Stimulated activated CD8-positive, alpha-beta memory T cell treated with anti-CD3 and anti-CD28 coated beads, Interleukin-2, amount 100 ng/mL, for 1 hour (primary cell): Measurements from ENCODE around the gene MYOD1.

Experiments used
- DNase-seq, 2 donors: peaks; one replicate each; pipeline ENCODE4 v3.0.0-alpha.2; 2020; ENCODE audit warnings: low read depth in 2 of 2

The MYOD1 gene

DNA sequence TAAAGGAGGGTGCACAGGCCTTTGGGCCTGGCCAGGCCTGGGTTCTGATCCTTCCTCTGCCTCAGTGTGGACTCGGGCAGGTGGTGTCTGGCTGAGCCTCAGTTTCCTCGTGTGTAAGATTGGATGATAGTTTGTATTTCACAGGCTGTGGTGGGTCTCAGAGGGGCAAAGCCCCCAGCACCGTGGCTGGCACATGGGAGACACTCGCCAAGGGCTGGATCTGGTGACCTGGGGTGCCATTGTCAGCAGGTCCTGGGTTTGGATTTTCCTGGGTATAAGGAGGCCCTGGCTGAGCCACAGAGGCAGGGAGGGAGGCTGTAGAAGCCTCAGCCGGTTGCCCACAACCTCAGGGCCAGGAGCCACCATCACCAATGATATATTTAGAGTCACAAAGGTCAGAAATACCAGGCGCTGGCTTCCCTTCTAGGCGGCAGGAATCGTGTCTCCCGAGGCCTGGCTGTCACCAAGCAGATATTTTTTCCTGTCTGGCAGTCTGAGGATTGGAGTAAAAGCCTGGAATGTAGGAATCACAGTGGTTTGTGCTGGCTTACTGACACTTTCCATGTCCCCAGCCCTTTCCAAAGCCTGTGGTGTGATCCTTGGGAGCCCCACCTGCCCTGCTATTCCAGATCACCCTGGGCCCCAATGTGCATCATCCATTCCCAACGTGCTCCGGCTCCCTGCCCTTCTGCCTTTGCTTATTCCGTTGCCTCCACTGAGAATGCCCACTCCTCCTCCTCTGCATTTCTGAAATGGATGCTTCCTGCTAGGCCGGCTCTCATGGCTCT is 30.8 kb downstream of the MYOD1 start:
- DNase-seq = no peak

DNA sequence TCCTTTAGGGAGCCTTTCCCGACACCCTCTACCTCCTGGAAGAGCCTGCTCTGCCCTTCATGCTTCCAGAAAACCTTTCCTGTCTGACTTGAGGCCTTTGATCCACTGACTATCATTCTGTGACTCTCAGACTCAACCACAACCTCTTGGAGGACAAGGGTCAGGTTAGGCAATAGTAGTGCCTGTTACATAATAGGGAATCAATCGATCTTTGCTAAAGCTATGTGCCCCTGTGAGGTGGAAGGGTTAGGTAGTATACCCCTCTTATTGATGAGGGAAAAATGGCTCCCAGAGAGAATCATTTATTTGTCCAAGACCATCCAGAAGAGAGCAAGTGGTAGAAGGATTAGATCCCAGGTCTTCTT is 31.4 kb downstream of the MYOD1 start:
- DNase-seq = no peak

DNA sequence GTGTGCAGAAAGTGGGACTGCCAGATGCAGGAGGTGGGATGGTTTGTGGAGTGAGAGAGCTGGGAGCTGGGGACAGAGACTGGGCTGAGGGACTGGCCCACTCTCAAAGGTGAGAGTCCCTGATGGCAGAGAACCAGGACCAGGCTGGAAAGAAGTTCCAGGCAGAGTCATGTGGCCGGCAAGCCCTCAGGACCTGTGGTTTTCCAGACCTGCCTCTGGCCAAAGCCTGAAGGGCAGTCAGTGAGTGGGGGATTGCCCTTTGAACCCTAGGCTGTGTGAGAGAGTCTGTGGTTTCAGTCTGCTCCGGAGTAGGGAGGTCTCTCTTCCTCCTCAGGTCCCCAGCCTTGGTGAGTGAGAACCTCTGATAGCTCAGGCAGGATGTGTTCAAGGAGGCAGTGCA is 32.2 kb downstream of the MYOD1 start:
- DNase-seq = no peak

DNA sequence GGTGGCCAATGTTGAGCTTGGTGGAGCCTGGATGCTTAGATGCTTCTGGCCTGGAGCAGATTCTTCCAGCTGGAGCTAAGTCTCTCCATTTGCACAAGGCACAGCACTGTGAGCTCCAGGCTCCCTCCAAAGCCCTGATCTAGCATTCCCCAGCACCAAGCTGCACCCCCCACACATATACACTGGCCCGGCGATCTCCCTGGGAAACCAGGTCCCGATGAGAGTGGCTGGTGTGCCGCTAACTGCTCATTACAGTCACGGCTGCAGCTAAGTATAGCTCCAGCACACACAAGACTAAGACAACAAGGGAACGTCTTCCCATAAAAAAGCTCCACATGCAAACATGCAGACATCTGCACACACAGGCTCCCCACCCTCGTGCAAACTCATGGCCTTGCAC is 32.8 kb downstream of the MYOD1 start:
- DNase-seq = no peak

DNA sequence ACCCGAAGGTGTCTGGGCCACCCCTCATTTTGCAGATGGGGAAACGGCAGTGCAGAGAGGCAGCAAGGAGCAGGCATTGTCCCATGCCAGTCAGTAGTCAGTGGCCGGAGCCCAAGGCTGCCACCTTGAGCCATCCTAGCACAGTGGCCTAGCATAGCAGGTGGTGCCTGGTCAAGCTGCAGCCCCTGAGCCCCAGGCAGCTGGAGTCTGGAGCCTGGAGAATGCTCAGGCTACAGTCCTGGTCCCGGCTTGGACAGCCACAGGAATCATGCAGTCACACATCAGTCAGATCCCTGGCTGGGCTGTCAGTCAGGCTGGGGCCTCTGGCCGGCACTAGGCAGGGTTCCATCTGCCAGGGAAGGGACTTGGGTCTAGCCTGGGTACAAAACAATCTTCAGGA is 33.8 kb downstream of the MYOD1 start:
- no peak for DNase-seq

DNA sequence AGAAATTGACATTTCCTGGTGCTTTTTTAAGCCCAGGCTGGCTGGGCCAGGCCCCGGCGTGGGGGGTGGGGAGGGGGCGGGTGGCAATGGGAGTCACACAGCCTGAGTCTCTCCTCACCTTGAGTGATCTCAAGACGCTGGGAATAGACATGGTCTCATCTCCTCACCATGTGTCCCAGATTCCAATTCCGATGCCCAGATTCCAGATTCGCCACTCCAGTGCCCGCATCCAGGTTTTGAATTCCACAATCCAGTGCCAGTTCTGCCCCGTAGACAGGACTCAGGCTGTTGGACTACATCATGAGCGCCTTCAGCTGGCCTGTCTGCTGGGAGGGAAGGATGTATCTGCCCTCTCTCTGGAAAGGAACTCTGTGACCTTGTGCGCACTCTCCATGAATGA is 34.3 kb downstream of the MYOD1 start:
- DNase-seq = no peak

DNA sequence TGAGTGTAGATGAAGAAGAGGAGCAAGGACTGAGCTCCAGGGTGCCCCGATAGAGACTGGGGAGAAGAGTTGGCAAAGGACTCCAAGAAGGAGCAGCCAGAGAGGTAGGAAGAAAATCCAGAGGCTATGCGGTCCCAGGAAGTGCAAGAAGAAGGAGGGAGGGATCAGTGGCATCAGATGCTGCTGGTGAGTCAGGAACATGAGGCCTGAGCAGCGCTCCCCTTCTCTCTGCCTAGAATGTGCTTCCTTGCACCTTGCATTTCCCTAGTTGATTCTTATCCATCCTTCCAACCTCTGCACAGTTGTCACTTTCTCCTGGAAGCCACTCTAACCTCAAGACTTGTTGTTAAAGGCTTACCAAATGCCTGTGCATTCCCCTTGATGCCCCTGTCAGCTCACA is 36.5 kb downstream of the MYOD1 start:
- DNase-seq = no peak

DNA sequence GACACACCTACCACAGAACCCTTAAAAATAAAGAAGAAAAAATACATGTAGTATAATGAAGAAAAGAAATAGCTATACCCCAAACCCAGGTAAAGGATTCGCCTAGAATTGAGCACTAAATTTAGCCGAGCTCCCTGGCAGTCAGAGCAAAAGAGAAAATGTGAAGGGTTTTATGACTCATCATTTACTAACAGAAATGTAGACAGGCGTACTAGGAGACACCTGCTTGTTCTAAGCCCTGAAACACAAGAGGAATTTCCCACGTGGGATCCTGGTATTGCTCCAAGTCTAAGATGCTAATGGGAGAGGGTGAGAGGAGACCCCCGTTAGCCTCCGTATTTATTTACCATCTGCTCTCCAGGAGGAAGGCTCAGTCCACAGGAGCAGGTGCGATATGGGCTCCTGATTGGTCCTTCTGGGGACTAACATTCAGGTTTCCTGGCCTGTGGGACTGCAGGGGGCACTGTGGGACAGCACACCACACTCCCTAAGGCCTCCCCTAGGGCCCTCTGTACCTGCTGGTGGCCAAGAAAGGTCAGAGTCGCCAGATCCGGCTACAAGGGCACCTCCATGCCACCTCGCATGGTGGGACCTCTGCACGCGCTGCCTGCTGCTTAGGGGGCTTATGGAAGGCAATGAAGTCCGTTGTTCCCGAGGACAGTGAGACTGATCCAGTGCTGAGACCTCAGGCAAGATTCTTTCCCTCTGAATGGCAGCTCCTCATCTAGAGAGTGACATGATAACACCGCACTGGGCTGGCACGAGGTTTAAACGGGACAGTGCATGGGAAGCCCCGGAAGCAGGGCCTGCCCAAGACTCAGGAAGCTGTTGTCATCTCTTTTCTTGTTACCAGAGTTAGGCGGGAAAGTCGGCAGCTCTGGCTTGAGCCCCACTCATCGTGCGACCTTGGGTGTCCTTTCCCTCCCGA is 41.0 kb downstream of the MYOD1 start:
- no peak for DNase-seq

DNA sequence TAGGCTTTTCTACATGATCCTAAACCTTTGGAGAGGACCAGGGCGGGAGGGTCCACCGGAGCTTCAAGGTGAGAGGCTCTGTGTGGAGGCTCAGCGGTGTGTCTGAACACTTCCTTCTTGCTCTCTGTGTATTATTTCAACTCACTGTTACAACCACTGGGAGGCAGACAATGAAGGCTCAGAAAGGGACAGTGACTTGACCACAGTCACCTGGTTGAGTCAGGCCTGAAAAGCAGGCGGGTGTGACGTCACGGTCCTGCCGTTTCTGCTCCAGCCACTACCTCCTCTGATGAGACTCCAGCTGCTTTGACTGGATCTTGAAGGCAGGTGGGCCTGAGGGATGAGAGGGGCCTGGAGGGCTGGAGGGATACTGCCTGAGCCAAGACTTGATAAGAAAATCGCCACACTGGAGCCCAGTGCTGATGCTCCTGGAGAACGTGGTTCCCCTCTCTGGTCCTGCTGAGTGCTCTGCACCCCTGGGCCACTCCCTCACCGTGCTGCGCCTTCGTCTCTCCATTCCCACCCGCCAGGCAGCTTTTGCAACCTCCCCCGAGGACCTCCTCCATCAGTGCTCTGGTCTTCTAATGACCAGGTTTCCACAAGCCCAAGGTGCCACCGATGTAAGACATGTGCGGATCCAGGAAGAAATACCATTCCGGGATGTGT is 43.1 kb downstream of the MYOD1 start:
- DNase-seq = no peak

DNA sequence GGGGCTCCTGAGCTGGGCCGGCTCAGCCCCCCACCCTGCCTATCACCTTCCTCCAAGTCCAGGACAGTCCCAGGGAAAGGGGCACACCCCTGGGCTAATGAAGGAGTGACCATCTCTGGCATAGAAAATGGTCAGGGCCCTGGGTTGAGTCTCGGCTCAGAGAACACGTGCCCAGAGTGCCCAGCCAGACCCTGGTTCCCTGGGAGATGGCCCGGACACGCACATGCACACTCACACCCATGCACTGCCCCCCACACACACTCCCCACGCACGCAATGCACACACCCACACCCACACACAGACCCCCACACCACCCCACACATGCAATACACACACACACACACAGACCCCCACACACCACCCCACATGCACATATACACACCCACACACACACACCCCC is 43.9 kb downstream of the MYOD1 start:
- DNase-seq = no peak

DNA sequence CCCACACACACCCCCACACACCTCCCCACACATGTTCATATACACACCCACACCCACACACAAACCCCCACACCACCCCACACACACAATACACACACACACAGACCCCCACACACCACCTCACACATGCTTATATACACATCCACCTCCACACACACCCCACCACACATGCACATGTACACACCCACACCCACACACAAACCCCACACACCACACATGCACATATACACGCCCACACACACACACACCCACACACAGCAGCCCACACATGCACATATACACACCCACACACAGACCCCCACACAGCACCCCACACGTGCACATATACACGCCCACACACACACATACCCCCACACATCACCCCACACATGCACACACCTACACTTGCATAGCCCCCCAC is 44.3 kb downstream of the MYOD1 start:
- no peak for DNase-seq

DNA sequence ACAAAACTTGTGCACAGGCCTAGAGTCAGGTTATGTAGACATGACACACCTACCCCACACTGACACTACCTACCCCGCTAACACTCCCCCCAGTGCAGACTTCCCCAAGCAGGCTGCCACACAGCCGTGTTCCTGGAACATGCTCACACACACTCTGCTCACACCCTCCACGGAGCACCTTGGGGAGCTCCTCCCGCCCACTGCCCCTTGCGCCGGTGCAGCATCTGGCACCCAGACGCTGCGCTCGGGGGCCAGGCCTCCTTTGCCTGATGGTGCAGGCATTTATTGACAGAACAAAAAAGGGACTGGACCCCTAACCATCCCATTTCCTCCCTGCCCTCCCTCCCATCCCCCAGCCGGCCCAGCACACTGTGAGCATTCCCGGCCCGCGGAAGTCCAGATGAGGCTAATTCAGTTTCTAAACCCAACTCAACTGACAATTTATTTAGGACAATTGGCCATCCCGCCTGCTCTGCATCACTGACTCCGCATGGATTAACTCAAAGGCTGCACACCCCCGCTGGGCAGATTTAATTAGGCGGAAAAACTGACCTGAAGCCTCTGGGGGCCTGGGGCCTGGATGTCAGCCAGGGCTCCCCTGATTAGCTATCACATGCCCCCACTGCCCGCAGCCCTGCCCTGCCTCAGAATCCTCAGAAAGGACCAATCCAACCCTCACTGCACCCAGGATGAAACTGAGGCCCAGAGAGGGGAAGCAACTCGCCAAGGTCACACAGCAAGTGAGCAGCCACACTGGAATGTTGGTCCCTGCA is 45.3 kb downstream of the MYOD1 start:
- no peak for DNase-seq

DNA sequence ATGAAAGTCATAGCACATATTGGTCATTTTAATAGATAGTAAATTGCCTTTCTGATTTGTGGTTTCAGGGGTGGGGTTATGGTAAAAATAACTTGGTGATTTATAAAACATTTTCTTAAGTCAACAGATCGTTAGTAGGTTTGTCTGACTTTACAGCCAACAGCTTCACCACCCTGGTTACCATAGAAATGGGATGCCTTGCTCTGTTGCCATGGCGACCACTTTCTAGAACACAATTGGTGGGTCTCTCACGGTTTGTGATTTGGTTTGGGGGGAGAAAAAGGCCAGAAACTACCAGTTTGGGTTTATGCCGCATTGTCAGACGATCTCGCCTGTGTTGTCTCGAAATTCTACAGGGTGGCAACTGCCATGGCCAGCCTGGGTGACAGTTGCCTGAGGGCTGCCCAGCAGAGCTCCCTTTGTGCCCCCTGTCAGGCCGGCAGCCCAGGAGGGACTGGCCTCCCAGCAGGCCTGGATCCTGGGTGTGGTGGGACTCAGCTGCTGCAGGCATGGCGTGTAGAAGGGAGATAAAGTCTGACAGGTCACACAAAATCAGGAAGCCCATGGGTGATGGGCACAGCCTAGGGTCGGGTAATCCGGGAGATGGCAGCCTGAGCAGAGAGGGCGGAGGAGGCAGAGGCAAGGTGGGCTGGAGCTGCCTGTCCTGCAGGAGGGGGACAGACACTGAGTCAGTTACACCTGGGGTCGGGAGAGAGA is 46.1 kb downstream of the MYOD1 start:
- no peak for DNase-seq

DNA sequence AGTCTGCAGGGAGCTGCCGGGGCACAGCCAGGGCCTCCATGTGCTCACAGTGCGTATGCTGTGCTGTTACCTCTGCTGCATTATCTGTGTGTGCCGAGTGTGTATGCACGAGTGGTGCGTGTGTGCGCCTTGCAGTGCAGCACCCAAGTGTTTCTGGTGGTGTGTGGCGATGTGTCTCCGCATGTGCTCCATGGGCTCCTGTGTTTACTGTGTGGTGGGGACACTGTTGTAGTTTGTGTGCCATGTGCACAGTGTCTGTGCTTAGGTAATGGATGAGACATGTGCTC is 46.6 kb downstream of the MYOD1 start:
- no peak for DNase-seq

DNA sequence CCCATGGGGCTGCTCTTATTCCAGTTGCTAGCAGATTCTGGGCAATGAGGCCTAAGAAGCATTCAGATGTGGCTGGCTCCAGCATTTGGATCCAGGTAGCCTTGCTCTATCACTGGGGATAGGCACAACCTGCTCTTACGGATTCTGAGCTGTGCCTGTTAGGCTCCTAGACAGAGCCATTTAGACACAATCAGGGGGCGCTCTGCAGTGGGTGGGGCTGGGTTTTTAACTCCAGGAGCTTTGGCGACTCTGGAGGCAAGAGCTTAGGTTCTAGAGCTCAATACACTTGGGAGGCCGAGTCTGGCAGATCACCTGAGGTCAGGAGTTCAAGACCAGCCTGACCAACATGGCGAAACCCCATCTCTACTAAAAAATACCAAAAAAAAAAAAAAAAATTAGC is 47.2 kb downstream of the MYOD1 start:
- DNase-seq = no peak

DNA sequence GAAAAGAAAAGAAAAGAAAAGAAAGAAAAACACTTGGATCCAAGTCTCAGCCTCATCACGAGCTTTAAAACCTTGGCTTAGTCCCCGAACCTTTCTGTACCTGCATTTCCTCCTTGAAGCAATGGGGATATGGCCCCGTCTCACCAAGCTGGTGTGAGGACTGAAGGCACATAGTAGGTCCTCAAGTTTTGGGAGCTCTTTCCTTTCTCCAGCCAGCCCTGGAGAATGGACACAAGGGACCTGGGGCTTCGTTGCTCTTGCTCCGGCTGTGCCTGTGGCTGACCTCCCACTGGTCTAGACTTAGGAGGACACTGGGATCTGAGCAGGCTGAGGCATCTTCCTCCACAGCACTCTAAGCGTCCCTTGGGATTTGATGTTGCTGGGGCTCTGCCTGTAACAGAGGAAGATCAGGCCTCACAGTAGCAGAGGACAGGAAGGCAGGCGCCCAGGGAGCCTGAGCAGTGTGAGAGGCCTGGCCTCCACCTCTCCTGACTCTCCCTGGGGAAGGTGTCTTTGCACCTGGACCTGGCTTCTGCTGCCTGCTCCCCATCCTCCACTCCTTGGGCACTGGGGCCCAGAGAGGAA is 48.0 kb downstream of the MYOD1 start:
- DNase-seq = no peak

DNA sequence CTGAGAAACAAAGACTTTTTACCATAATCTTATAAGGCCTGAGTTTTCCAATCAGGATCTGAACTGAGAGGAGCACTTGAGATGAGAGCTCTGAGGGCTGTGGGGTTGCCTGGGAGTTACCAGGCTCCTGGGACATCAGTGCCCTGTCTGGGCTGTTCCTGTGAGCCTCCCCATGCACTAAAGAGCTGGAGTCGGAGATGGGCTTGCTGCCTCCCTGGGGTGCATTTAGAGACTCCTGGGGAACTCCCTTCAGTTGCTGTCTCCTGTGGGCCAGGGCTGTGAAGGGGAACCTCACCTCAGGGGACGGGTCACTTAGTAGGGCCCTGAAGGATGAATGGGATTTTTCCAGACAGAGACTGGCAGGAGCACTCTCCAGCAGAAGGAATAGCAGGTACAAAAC is 48.5 kb downstream of the MYOD1 start:
- no peak for DNase-seq

DNA sequence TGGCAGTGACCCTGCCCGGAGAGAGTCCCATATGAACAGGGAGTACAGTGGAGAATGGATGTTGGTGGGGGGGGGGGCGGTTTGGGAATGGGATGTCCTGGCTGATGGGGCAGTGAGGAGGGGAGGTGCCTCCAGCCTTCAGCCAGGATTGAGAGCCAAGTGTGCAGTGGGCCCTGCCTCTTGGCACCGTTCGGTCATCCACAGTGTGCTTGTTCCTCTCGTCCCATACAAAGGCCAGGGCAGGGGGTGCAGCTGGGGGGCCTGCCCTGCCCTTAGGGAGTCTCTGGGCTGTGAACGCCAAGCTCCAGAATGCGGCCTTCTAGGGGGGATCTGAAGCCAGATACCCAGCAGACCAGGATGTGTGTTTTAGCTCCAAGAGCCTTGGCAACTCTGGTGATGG is 49.2 kb downstream of the MYOD1 start:
- DNase-seq = no peak

DNA sequence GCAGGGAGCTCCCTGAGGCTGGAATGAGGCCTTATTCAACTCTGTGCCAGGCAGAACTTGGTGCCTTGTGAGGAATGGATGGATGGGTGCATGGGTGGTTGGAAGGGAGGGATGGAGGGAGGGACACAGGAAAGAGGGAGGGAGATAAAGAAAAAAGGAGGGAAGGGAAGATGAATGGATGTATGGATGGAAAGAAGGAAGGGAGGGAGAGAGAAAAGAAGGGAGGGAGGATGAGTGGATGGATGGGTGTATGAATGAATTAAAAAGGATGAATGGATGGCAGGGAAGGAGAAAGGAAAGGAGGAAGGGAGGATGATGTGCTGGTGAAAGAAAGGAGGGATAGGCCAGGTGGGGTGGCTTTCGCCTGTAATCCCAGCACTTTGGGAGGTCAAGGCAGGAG is 49.8 kb downstream of the MYOD1 start:
- no peak for DNase-seq

DNA sequence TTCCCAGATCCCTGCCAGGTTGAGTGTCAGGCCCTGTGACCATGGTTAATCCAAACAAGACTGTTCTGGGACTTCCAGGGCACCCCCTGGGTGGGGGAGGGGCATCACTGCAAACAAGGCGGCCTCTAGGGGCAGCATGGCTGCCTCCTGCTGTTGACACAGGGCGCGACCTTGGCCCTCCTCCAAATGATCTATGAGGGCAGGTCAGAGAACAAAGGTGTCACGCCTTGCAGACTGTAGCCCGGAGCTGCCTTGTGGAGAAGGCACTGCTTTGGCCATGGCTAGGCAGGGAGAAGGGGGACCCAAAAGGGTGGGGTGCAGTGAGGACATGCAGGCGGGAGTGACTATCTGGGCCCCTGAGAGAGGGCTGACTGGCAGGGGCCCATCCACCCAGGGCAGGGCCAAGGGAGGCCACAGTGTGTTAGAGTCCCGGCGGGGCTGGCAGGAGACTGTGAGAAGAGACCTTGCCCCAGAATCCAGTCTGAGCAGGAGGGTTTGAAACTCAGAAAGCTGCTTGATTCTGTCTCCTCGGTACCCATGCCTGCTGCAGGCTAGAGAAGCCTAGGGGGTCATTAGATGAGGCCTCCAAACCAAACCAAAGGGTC is 50.8 kb downstream of the MYOD1 start:
- no peak for DNase-seq

DNA sequence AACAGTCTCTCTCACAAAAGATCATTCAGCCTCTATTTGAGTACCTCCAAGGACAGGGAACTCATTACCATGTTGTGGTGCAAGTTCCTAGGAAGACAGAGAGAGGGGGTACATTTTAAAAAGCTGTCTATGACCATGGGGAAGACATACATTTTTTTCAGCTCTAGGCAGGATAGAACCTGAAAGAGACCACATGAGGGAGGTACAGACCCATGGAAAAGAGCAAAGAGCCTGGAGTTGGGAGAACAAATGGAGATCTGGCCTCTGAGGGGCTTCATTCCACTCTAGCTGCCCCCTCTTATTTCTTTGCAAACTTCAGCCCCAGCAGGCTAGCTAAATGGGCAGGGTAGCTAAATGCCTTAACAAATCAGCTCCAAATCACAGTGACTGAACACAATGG is 51.5 kb downstream of the MYOD1 start:
- DNase-seq = no peak
